ENCODE data around the gene FILIP1L.

Gene FILIP1L

GRCh38 chr3:99953596-99953995 lies 160.7 kb downstream of the FILIP1L start:
- no peak for TF ChIP-seq CTCF (IDR thresholded peaks at IDR 0.05; ENCODE audit: low read depth, low read length)
- Histone ChIP-seq H3K9me3 (ENCODE audit: severe bottlenecking) (no peaks in the 10 kb centered on the region), H3K27ac (no peak overlapping the region), H3K36me3 (no peaks in the 10 kb centered on the region; the same call in 1 of the 2 replicates), H3K4me3 (ENCODE audit: low read depth, low read length) (no peak overlapping the region), H3K27me3 (ENCODE audit: insufficient read depth, low read depth, severe bottlenecking) (no peaks in the 10 kb centered on the region)
- DNase-seq = no peak

- Histone ChIP-seq H3K36me3 (no peaks in the 10 kb centered on the region; the same call in 1 of the 2 replicates), H3K9me3 (ENCODE audit: severe bottlenecking) (no peaks in the 10 kb centered on the region), H3K27me3 (ENCODE audit: insufficient read depth, low read depth, severe bottlenecking) (no peaks in the 10 kb centered on the region), H3K4me3 (ENCODE audit: low read depth, low read length) (no peak overlapping the region), H3K27ac (no peak overlapping the region)
- TF ChIP-seq CTCF (IDR thresholded peaks at IDR 0.05; ENCODE audit: low read depth, low read length) = no peak
- no peak for DNase-seq
These were observed 162.0 kb downstream of the FILIP1L start for GRCh38 chr3:99952306-99952705.

GRCh38 chr3:99951701-99952100 lies 162.6 kb downstream of the FILIP1L start:
- Histone ChIP-seq H3K27me3 (ENCODE audit: insufficient read depth, low read depth, severe bottlenecking) (no peaks in the 10 kb centered on the region), H3K36me3 (no peaks in the 10 kb centered on the region; the same call in 1 of the 2 replicates), H3K9me3 (ENCODE audit: severe bottlenecking) (no peaks in the 10 kb centered on the region), H3K27ac (no peak overlapping the region), H3K4me3 (ENCODE audit: low read depth, low read length) (no peak overlapping the region)
- no peak for TF ChIP-seq CTCF (IDR thresholded peaks at IDR 0.05; ENCODE audit: low read depth, low read length)
- DNase-seq = no peak

- TF ChIP-seq CTCF (IDR thresholded peaks at IDR 0.05; ENCODE audit: low read depth, low read length) = no peak
- H3K27me3 ChIP-seq (ENCODE audit: insufficient read depth, low read depth, severe bottlenecking) = no peaks in the 10 kb centered on the region
- H3K4me3 ChIP-seq (ENCODE audit: low read depth, low read length) = no peak overlapping the region
- no peak overlapping the region for H3K27ac ChIP-seq
- DNase-seq = peak; percentile 9
- no peaks in the 10 kb centered on the region; the same call in 1 of the 2 replicates for H3K36me3 ChIP-seq
- no peaks in the 10 kb centered on the region for H3K9me3 ChIP-seq (ENCODE audit: severe bottlenecking)
These were observed 163.4 kb downstream of the FILIP1L start for GRCh38 chr3:99950921-99951320.

- Histone ChIP-seq H3K27ac (no peak overlapping the region), H3K36me3 (no peaks in the 10 kb centered on the region), H3K9me3 (ENCODE audit: severe bottlenecking) (no peaks in the 10 kb centered on the region), H3K4me3 (ENCODE audit: low read depth, low read length) (no peak overlapping the region), H3K27me3 (ENCODE audit: insufficient read depth, low read depth, severe bottlenecking) (no peaks in the 10 kb centered on the region)
- no peak for DNase-seq
- TF ChIP-seq CTCF (IDR thresholded peaks at IDR 0.05; ENCODE audit: low read depth, low read length) = no peak
These were observed 164.2 kb downstream of the FILIP1L start for GRCh38 chr3:99949956-99950670.
